GM21529 (cell line): ENCODE results near the gene DNAJA3.
"Not testable (repeated sequence)": the region's sequence is repeated elsewhere in the genome, so short reads cannot be mapped to it uniquely, and the experiment has no call there.

ENCODE experiments used
- ATAC-seq: cut with Tn5 transposase; IDR thresholded peaks from one replicate; pipeline ENCODE4 v1.9.1; 2021; ENCODE audit not compliant: unreplicated experiment

Gene DNAJA3

DNA sequence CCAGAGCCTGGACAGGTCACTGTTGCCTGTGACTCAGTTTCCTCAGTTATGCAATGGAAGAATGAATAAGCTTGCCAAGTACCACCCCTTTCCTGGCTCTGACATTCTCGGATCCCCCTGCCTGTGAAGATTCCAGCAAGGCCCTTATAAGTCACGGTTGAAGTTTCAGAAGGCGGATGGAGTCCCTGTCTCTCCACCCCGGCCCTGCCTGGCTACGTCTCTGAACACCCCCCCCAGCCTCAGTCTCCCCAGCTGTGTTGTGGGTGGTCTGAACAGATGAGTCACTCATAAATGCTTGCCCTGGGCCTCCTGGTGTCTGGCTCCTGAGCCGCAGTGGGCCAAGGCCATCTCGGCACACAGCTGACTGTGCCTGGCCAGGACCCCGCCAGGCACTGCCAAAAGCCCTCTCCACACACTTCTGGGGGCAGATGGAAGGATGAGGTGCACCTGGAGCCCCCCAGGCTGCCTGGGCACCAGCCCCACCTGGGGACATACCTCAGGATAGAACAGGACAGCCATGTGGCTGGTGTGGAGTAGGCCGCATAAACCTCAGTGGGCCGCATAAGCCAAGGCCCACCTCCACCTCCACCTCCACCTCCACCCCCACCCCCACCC is 38.6 kb upstream of the DNAJA3 start:
- no peak for ATAC-seq

- ATAC-seq, result no peak
Measured at GRCh38 chr16:4387781-4388180, 37.9 kb upstream of the DNAJA3 start.

GRCh38 chr16:4388271-4389021 is 37.2 kb upstream of the DNAJA3 start:
- no peak for ATAC-seq

DNA sequence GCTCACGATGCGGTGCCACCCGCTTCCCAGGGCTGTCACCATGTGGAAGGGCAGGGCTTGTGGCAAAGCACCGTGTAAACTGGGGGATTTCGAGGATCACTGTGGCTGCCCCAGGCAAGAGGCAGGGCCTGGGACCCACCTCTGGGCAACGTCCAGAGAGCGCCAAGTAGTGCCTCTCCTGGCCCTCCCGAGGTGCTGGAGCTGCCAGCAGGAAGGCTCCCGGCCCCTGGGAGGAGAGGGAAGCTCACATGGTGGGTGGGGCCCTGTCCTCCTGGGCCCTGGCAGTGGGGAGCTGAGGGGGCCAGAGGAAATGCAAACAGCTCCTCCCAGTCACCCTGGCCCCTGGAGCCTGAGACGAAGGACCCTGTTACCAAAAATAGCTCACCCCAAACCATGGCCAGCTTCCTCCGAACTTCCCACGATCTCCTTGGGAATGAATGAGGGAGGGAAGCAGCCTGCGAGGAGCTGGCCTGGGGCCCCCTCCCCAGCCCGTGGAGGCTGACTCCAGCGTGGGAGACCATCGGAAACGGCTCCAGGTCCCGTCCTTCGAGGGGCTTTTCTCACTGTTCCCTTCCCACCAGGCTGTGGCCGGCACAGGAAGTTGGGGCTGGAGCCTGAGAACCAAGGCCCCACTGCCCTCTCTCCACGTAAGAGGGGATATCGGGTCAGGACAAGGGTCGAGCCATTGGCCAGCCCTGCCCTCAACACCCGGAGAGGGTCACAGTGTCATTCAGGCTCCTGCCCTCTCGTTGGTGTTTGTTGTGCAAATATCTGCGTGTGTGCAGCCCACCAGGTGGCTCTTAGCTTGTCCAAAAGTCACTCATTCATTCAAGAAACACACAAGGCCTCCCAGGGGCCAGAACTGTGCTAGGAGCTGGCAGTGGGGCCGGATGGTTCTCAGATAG is 36.4 kb upstream of the DNAJA3 start:
- ATAC-seq, result no peak

DNA sequence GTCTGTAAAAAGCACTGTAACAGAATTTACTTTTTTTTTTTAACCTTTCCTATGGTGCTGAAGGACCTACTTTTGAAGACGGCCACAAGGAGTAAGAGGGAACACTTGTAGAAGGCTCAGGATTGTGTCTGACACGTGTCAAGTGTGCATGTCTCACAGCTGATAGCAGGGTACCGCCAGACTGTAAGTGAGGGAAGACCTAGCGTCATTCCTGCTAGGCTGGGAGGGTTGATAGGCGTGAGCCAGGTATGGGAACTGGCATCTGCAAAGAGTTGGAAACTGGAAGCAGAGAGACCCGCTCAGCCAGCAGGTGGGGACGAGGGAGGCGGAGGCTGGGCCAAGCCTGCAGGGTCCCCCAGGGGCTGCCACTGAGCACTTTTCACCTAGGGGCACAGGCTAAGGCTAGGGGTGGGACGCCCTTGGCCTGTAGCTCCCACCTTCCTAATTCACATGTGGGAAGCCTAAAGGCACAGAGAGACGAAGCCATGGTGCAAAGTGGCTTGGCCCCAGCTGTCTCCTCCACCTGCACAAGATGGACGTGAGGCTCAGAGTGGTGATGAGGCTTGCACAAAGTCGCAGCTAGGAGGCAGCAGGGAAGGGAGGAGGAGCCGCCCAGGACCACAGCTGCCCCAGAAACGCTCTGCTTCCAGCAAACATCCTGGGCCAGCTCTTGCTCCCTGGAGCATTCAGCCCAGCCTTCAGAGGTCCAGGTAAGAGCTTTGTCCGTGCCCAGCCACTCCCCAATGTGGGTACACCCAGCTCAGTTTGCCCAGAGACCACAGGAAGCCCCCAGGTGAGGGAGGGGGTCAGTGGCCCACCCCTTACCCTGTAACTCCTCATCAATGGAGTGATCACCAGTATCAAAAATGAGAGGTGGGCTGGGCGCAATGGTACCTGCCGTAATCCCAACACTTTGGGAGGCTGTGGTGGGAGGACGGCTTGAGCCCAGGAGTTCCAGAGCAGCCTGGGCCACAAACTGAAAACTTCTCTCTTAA is 35.1 kb upstream of the DNAJA3 start:
- ATAC-seq, result no peak

- no peak for ATAC-seq
Measured at GRCh38 chr16:4391631-4392381, 33.9 kb upstream of the DNAJA3 start.

GRCh38 chr16:4392382-4393239 is 33.1 kb upstream of the DNAJA3 start:
- no peak for ATAC-seq

GRCh38 chr16:4393240-4393600 is 32.4 kb upstream of the DNAJA3 start:
- no peak for ATAC-seq

- ATAC-seq, result not testable (repeated sequence)
Measured at GRCh38 chr16:4393850-4394249, 31.8 kb upstream of the DNAJA3 start.

DNA sequence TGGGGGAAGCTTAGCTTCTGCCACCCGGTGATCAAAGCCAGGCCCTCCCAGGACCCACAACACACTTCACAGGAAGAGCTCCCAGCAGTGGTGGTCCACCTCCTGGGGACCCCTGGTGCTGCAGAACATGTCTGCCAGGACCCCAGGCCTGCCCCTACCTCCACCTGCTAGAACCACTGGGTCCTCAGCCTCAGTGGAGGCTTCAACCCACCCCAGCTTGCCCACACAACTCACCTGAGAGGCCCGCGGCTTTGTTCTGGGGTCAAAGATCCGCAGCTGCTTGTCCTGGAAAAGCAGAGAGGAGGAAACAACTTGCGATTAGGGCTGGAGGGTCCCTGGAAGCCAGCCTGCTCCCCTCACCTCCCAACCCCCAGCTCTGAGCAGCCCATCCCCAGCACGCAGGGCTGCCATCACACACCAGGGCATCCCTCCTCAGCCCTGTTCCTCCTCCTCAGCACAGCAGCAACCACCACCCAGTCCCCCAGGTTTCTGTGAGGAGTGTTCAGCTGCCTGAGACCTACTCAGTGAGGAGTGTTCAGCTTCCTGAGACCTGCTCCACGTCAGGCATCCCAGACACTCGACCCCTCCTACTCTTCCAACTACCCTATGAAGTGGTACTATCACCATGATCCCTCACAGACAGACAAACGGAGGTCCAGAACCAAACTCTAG is 30.5 kb upstream of the DNAJA3 start:
- no peak for ATAC-seq

DNA sequence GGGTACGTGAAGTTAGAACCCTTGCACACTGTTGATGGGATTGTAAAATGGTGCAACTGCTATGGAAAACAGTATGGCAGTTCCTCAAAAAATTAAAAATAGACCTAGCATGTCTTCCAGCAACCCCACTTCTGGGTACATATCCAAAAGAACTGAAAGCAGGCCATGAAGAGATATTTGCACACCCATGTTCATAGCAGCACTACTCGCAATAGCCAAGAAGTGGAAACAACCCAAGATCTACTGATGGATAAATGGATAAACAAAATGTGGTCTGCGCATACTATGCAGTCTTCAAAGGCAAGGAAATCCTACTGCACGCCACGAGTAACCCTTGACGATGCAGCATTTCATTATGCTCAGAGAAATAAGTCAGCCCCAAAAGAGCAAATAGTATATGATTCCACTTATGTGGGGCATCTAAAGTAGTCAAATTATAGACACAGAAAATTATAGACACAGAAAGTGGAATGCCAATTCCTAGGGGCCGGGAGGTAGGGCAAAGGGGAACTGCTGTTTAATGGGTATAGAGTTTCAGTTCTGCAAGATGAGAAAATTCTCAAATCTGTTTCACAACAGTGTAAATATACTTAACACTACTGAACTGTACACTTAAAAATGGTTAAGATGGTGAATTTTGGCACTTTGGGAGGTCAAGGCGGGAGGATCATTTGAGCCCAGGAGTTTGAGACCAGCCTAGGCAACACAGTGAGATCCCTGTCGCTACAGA is 26.5 kb upstream of the DNAJA3 start:
- no peak for ATAC-seq

GRCh38 chr16:4401094-4401501 is 24.6 kb upstream of the DNAJA3 start:
- ATAC-seq, result no peak

GRCh38 chr16:4401510-4401909 is 24.2 kb upstream of the DNAJA3 start:
- ATAC-seq, result no peak

- ATAC-seq, result no peak
Measured at GRCh38 chr16:4402439-4403132, 23.1 kb upstream of the DNAJA3 start.

DNA sequence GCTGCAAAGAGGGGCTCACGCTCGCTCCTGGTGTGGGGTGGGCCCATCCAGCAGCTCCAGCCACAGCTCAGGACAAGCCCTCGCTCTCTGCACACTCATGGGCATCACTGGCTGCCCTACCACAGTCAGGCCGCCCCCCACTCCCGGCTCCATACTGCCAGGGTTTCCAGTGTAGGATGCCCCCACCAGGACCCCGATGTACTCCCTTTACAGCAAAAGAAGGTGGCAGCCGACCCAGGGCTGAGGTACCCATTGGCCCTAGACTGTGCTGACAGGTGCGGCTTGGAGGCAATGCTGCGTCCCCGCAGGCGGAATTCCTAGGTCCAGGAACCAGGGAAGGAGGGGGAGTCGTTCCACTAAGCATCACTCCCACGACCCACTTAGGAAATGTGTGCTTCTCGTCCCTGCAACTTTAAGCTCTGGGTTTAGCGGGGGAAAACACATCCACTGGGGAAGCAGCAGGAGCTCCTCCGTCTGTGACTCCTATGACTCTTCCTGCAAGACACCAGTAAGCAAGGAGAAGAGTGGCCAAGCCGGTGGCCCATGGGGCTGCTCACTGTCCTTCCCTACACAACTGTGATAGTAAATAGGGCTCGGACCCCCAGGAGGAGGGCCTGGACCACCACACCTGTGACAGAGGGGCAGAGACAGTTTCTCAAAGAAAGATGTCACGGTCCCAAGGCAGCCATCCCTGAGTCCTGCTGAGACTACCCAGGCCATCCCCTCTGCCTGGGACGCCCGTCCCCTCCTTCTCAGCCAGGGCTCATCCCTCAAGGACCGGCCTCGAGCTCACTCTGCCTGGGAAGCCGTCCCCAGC is 22.3 kb upstream of the DNAJA3 start:
- no peak for ATAC-seq

DNA sequence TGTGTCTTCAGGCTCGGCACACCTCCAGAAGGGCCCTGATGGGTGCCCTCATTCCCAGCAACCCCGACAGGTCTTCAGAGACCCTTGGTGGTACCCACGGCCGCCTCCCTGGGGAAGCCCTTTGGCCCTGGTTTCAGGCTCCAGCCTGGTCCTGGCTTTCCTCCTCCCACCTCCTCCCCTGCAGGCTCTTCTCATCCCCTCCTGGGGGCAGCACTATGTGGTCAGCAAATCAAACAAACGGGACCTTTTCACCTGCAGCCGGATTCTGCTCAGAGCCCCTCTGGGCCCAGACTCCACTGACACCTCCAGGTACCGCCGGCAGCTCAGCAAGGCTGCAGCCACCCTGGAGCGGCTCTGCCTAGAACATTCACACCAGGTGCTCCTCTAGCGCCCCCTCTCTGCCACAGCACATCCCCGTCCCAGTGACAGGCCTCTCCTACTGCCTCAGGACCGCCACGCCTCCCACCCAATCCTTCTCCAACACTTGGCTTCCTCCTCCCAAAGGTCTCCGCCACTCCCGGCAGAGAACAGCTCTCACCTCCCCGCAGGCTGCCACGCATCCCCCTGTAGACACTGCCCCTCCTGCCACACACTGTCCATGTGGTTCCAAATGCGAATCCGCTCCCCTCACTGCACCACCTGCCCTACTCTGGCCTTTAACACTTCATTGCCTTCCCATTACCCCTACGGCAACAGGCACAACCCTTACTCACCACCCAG is 21.3 kb upstream of the DNAJA3 start:
- ATAC-seq, result no peak
